ENCODE data around the gene FAM25C.
"Not testable (repeated sequence)": the region's sequence is repeated elsewhere in the genome, so short reads cannot be mapped to it uniquely, and the experiment has no call there.

Gene FAM25C

DNA sequence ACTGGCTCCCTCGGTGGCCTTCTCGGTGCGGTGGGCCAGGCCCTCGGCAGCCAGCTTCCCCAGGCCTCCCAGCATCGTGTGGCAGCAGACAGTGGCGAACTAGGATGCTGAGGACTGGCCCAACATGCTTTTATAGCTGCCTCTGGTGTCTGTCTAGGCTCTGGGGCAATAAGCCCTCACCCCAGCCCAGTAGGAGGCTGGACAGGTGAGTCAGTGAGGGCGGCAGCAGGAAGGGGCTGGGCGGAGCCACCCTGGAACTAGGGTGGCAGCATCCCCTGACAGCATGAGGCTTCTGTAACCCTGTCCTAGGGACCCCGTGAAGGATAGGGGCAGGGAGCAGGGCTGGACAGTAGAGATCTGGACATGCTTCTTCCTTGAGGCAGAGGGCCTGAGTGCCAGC, at the start of gene FAM25C:
TSS of gene FAM25C (minus strand) at position 101 of the 400 bp plus-strand sequence. CDS start at position 75, 26 bp downstream.
- H3K36me3 ChIP-seq (replicated peaks); H3K4me3 ChIP-seq; H3K4me1 ChIP-seq; in situ Hi-C loops (cut with MboI; ENCODE audit: low sequenced_read_pairs); H3K9me3 ChIP-seq; DNase-seq (ENCODE audit: low spot score in 2 of 2); H3K27me3 ChIP-seq (ENCODE audit: low read depth): not testable (repeated sequence)

DNA sequence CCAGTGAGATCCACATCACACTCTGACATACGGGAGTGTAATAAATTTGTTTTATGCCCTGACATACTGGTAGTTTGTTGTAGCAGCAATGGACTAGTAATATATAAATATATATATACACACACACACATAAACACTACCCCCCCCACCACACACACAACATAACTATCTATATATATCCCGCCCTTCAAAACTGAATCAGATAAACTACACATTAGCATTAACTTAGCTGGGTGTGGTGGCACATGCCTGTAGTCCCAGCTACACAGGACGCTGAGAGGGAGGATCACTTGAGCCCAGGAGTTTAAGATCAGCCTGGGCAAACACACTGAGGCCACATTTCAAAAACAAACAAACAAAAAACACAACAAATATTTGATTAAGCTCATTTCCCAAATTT, 45.0 kb upstream of the FAM25C start:
- in situ Hi-C loops (cut with MboI; ENCODE audit: low sequenced_read_pairs); H3K9me3 ChIP-seq; H3K4me3 ChIP-seq; DNase-seq (ENCODE audit: low spot score in 2 of 2); H3K4me1 ChIP-seq; H3K27me3 ChIP-seq (ENCODE audit: low read depth); H3K36me3 ChIP-seq (replicated peaks): not testable (repeated sequence)

DNA sequence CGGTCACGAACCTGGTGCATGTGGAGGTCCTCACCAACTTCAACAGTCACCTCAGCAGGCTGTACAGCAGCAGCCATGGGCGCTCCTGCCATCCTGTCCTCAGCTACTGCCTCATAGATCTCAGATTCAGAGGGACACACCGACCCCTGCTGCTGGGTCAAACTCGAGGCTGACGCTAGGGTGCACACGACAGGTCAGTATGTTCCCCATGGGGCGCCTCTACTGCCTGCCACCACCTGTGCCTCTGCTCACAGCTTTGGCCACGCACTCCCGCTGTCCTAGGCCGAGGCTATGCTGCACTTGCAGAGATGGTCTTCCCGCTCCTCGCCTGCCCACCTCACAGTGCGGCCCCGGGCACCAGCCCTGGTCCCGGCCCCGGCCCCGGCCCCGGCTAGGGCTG, 31.8 kb upstream of the FAM25C start:
- H3K36me3 ChIP-seq (replicated peaks); H3K27me3 ChIP-seq (ENCODE audit: low read depth); in situ Hi-C loops (cut with MboI; ENCODE audit: low sequenced_read_pairs); H3K9me3 ChIP-seq; H3K4me1 ChIP-seq; DNase-seq (ENCODE audit: low spot score in 2 of 2); H3K4me3 ChIP-seq: not testable (repeated sequence)

DNA sequence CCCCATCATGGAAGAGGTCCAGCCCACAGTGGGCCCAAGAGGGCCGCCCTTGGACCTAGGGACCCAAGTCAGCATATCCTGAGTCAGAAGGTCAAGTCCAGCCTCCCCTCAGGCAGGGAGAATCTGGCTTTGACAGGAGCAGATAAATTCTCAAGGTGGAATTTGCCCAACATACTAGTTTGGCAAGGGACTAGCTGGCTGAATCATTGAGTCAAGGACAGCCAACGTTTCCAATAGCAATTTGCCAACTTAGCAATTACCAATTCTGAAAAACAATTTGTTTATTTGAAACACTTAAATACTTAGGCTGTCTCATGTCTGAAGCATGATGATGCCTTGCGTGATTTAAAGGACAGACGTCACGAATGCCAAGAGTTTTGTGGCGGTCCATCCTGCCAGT, 2.7 kb upstream of the FAM25C start:
- H3K36me3 ChIP-seq (replicated peaks); DNase-seq (ENCODE audit: low spot score in 2 of 2); H3K27me3 ChIP-seq (ENCODE audit: low read depth); H3K9me3 ChIP-seq; H3K4me3 ChIP-seq; H3K4me1 ChIP-seq; in situ Hi-C loops (cut with MboI; ENCODE audit: low sequenced_read_pairs): not testable (repeated sequence)

DNA sequence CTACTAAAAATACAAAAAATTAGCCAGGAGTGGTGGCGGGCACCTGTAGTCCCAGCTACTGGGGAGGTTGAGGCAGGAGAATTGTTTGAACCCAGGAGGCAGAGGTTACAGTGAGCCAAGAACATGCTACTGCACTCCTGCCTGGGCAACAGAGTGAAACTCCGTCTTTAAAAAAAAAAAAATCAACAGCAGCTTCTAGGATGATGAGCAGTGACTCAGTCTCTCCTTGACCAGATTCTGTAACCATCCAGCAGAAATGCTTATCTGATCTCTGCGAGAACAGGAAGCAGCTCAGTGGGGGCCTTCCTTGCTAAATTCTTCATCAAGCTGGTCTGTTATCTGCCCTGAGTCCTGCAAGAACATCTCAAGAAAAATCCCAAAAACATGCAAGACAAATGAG, 5.5 kb downstream of the FAM25C start:
- H3K4me1 ChIP-seq; H3K4me3 ChIP-seq; in situ Hi-C loops (cut with MboI; ENCODE audit: low sequenced_read_pairs); H3K27me3 ChIP-seq (ENCODE audit: low read depth); H3K9me3 ChIP-seq; H3K36me3 ChIP-seq (replicated peaks); DNase-seq (ENCODE audit: low spot score in 2 of 2): not testable (repeated sequence)

DNA sequence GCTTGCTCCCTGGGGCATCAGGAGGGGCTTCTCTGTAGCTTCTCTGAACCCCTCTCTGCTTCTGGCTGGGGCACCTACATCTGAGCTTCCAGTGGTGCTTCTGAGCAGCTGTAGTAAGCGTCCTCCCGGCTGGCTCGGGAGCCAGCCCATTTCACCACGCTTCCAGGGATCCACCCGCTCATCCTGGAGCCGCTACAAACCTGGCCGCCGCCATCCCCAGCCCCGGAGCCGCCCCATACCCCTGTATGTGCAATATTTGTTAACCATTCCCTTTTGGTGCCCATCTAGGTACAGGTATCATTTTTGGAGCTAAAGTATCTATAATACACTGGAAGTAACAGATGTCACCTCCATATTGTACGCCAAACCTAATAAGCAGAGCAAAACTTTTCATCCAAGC, 7.0 kb downstream of the FAM25C start:
- in situ Hi-C loops (cut with MboI; ENCODE audit: low sequenced_read_pairs); H3K27me3 ChIP-seq (ENCODE audit: low read depth); H3K4me3 ChIP-seq; H3K36me3 ChIP-seq (replicated peaks); DNase-seq (ENCODE audit: low spot score in 2 of 2); H3K4me1 ChIP-seq; H3K9me3 ChIP-seq: not testable (repeated sequence)

DNA sequence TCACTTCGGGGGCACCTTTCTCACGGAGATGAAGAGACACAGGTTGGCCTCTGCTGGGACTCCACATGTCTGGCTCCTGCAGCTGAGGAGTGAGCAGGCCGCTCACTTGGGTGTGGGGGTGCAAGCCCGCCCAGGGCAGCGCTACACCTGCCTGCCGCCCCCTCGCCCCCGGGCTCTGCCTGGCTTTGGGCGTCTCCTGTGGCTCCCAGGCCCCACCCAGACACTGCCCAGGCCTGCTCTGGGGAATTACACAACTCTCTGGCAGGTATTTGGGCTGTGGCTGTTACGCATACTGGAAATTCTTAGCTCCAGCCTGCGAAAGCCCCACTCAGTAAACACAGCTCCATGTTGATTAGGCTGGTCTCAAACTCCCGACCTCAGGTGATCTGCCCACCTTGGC, 7.9 kb downstream of the FAM25C start:
- in situ Hi-C loops (cut with MboI; ENCODE audit: low sequenced_read_pairs); DNase-seq (ENCODE audit: low spot score in 2 of 2); H3K4me1 ChIP-seq; H3K9me3 ChIP-seq; H3K27me3 ChIP-seq (ENCODE audit: low read depth); H3K4me3 ChIP-seq; H3K36me3 ChIP-seq (replicated peaks): not testable (repeated sequence)

DNA sequence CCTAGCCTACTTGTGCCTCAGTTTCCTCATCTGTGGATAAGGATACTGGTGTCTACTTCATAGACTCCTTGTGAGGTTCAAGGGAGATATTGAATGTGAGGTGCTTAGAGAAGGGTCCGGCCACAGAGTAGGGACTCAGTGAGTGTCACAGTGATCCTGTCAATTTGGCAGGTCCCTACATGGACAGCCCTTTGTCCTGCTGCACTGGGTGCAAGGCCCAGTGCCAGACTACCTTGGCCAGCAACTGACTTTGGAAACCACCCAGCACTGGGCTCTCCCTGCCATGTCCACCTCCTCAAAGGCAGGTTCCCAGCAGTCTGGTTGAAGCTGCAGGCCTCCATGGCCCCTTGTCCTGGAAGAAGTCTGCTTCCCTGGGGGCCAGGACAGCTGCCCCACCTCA, 9.5 kb downstream of the FAM25C start:
- H3K4me1 ChIP-seq; H3K36me3 ChIP-seq (replicated peaks); H3K9me3 ChIP-seq; in situ Hi-C loops (cut with MboI; ENCODE audit: low sequenced_read_pairs); H3K4me3 ChIP-seq; H3K27me3 ChIP-seq (ENCODE audit: low read depth); DNase-seq (ENCODE audit: low spot score in 2 of 2): not testable (repeated sequence)

DNA sequence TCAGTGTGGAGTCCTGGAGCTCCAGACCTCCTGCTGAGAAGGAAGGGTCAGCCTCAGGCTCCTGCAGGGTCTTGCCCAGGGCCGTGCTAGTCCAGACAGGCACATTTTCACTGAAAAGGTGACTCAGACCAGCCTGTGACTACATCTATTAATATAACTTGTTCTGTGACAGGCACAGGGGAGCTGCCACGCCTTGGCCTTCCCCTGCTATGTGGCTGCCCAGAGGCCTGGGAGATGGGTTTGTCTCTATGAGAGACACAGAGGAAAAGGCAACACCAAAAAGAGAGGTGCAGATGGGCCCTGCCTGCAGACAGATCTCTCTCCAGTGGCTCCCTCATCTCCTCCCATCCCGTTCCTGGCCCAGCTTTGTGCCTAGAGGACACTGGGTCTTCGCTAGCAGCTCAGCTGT, 10.0 kb downstream of the FAM25C start:
- in situ Hi-C loops (cut with MboI; ENCODE audit: low sequenced_read_pairs); H3K27me3 ChIP-seq (ENCODE audit: low read depth); H3K9me3 ChIP-seq; DNase-seq (ENCODE audit: low spot score in 2 of 2); H3K4me3 ChIP-seq; H3K4me1 ChIP-seq; H3K36me3 ChIP-seq (replicated peaks): not testable (repeated sequence)

DNA sequence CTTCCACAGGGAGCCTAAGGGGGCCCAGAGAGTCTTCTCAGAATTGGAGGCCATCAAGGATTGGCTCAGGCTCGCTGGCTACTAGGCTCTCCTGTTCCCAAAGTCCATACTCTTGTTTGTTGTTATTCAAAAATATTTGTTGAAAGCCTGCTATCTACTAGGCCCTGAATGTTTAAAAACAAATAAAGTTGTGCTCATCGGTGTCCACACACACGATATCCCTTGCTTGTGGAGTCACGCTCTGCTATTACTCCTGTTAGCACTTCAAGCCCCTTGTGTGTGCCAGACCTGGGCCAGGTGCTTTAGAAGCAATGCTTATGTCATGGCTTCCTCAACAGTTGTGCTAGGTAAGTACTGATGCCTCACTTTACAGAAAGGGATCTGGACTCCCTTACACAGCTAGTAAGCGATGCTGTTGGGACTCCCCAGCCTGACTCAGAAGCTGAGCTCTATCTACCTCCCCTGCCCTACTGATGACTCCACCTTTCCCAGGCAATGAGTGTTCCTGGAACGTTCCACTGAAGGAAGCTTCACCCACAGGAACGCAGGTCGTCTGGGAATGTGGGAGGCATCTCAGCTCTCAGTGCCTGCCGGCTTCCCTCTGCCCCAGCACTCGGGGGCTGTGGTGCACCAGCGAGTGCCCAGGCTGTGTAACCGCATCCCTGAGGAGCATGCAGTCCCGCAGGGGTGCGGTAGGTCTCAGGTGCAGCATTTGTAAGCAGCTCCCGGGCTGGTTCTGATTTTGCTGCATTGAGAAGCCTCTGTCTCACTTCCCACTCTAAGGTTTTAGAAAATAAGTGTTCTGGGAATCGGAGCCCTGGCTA, 10.7 kb downstream of the FAM25C start:
- DNase-seq (ENCODE audit: low spot score in 2 of 2); in situ Hi-C loops (cut with MboI; ENCODE audit: low sequenced_read_pairs); H3K4me1 ChIP-seq; H3K36me3 ChIP-seq (replicated peaks); H3K4me3 ChIP-seq; H3K27me3 ChIP-seq (ENCODE audit: low read depth); H3K9me3 ChIP-seq: not testable (repeated sequence)

DNA sequence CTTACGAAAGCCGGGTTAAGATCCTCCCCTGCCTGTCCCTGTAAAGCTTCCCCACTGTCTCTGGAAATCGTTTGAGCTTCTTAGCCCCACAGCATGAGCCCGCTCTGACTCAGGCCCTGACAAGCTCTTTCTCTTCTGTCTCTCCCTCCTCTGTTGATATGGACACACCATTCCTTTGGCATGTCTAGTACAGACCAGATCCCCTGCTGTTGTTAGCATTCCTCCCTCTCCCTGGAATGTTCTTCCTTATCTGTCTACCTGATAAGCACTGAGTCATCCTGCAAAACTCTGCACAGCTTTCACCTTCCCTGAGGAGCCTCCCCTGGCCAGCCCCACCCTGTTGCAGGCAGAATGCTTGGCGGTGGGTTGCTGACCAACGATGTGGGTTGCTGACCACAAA, 11.6 kb downstream of the FAM25C start:
- H3K36me3 ChIP-seq (replicated peaks); DNase-seq (ENCODE audit: low spot score in 2 of 2); H3K27me3 ChIP-seq (ENCODE audit: low read depth); H3K9me3 ChIP-seq; H3K4me3 ChIP-seq; in situ Hi-C loops (cut with MboI; ENCODE audit: low sequenced_read_pairs); H3K4me1 ChIP-seq: not testable (repeated sequence)

DNA sequence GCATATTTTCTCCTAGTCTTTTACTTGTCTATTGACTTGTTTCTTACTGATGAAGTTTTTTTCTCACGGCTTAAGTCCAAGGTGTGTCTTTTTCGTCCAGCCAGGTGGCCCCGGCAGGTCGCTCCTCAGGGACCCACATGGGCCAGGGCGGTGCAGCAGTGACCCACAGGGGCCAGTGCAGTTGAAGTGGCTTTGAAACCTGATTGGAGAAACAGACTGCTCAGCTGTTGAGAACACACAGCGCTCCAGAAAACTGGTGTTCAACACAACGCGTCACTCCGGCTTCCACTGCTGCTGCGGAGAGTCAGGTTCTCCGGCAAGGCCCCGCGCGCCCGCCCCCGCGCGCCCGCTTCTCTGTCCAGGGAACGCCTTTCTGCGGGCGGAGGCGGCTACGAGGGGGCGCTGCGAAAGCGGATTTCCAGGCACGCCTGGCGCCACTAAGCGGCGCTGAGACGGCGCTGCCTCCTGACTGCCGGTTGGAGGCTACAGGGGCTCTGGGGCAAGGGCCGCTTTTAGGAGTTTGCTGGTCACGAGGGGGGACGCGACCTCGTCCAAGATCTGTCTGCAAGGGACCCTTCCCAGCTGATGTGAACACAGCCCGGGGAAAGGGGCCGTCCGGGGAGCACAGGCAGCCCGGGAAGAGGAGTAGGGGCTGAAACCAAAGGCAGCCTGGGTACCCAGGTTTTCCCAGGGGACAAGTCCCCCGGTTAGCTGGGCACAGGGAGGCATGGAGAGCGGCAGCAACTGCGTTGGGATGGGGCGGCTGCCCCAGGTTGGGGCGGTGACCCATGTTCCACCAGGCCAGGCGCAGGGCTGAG, 13.0 kb downstream of the FAM25C start:
- H3K9me3 ChIP-seq; H3K4me3 ChIP-seq; H3K4me1 ChIP-seq; H3K27me3 ChIP-seq (ENCODE audit: low read depth); in situ Hi-C loops (cut with MboI; ENCODE audit: low sequenced_read_pairs); DNase-seq (ENCODE audit: low spot score in 2 of 2); H3K36me3 ChIP-seq (replicated peaks): not testable (repeated sequence)

DNA sequence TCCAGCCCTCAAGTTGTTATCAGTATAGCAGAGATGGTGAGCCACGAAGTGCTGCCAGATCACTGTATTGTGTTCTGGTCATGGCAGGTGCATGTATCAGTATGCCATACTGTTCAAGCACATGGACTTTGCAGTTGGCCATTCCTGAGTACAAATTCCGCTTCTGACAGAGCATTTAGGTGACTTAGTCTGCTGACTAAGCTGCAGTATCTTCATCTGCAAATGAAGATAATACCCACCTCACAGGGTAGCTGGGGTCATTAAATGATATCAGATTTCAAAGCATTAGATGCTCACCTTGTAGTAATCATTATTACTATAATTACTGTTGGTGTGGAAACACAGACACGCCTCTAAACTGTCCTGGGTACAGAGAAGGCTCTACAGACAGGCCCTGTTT, 24.2 kb downstream of the FAM25C start:
- DNase-seq (ENCODE audit: low spot score in 2 of 2); H3K9me3 ChIP-seq; H3K4me1 ChIP-seq; in situ Hi-C loops (cut with MboI; ENCODE audit: low sequenced_read_pairs); H3K4me3 ChIP-seq; H3K36me3 ChIP-seq (replicated peaks); H3K27me3 ChIP-seq (ENCODE audit: low read depth): not testable (repeated sequence)

DNA sequence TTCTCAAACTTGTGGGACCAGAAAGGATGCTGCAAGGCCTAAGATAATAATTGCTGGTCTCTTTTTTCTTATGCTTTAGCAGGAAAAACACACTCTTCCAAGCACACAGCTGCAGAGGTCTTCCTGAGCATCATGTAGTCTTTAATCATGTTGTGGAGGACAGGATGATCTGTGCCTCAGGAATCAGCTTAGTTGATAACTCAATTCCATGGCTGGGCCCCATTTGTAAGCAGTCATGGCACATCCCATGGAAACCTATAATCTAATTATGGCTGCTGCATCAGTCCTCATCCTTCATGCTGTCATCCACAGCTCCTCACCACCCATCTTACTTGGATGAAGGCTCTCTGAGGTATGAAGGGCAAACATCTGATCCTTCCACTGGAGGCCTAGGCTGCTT, 26.5 kb downstream of the FAM25C start:
- DNase-seq (ENCODE audit: low spot score in 2 of 2); H3K4me1 ChIP-seq; H3K4me3 ChIP-seq; H3K27me3 ChIP-seq (ENCODE audit: low read depth); in situ Hi-C loops (cut with MboI; ENCODE audit: low sequenced_read_pairs); H3K9me3 ChIP-seq; H3K36me3 ChIP-seq (replicated peaks): not testable (repeated sequence)
